ENCODE measurements around the gene ERFE. TPM values are rescaled to one million over a fixed set of nuclear protein-coding genes. Genes with fewer than 3 reads are reported as not detected.
A peak's percentile ranks its signal among the peaks of the same experiment; 100 is the strongest.

ERFE gene
- total and polyA plus RNA-seq, 2 donors (not counting 1 experiment from before 2014, with no cell fraction given), result 0.17 TPM; not detected in 1

- Mint-ChIP-seq H3K4me1 (no peaks in the 10 kb centered on the region), H3K27ac (no peak overlapping the region), H3K27me3 (no peaks in the 10 kb centered on the region), H3K9me3 (ENCODE audit: insufficient read depth) (no peaks in the 10 kb centered on the region), H3K4me3 (no peak overlapping the region)
- H3K4me1 ChIP-seq (ENCODE audit: control insufficient read depth in 2 of 2, insufficient read depth in 2 of 2, low read length in 2 of 2), result peaks cover 0 to 5% of the 10 kb centered on the region in 2 donors
- H3K9ac ChIP-seq (ENCODE audit: low read length), result no peak overlapping the region
- intact Hi-C loops (cut with micrococcal nuclease), result no loop called here
- TF ChIP-seq EZH2 (IDR thresholded peaks at IDR 0.05; ENCODE audit: borderline replicate concordance, insufficient read depth, low read depth, low read length, poor library complexity, severe bottlenecking), result no peak
- TF ChIP-seq CTCF (IDR thresholded peaks at IDR 0.05), result no peak
- H3K79me2 ChIP-seq (ENCODE audit: control insufficient read depth, insufficient read depth, low read length), result no peaks in the 10 kb centered on the region
- no peak overlapping the region for H3K4me2 ChIP-seq (replicated peaks; ENCODE audit: low read depth, low read length, poor library complexity, severe bottlenecking)
- no peaks in the 10 kb centered on the region for H3K27me3 ChIP-seq (replicated peaks in 1 of 4; ENCODE audit: control extremely low read depth in 1 of 4, control insufficient read depth in 3 of 4, insufficient read depth in 4 of 4, low read length in 3 of 4)
- peaks cover 0 to 5% (median 0%) of the 10 kb centered on the region in 3 donors for H3K9me3 ChIP-seq (ENCODE audit: control extremely low read depth in 1 of 3, control insufficient read depth in 2 of 3, insufficient read depth in 1 of 3, low read length in 2 of 3)
- WGBS (ENCODE audit: insufficient coverage), result 68% methylated on average over 34 of the region's 36 CpGs
- ChIA-PET POLR2A (no interaction called here), CTCF (interaction anchor here (0.6 kb wide), 1 partner anchor 18 kb away, joined by 3 read pairs; no protein-coding TSS in a partner anchor)
- no peak overlapping the region for H3K27ac ChIP-seq (ENCODE audit: low read length in 2 of 2)
- H3K4me3 ChIP-seq (ENCODE audit: control extremely low read depth in 1 of 5, extremely low read depth in 1 of 5, insufficient read depth in 1 of 5, low read depth in 2 of 5, low read length in 4 of 5), result no peak overlapping the region
- DNase-seq (no peak), ATAC-seq (ENCODE audit: low read depth) (peak; percentile 67)
- peak overlapping the region; percentile 56 for H2AFZ ChIP-seq (ENCODE audit: insufficient read depth, low read depth, low read length, poor library complexity, severe bottlenecking)
- H4K20me1 ChIP-seq (ENCODE audit: control insufficient read depth, insufficient read depth, low read length, poor library complexity, severe bottlenecking), result no peaks in the 10 kb centered on the region
- H3K36me3 ChIP-seq (replicated peaks in 1 of 2; ENCODE audit: control extremely low read depth in 1 of 2, control insufficient read depth in 1 of 2, extremely low read depth in 1 of 2, insufficient read depth in 2 of 2, low read length in 1 of 2), result no peaks in the 10 kb centered on the region
These were observed 31.4 kb upstream of the ERFE start for GRCh38 chr2:238127165-238128060.

GRCh38 chr2:238128061-238128440, 30.7 kb upstream of the ERFE start:
- Histone ChIP-seq H3K9ac (ENCODE audit: low read length) (no peak overlapping the region), H3K4me2 (replicated peaks; ENCODE audit: low read depth, low read length, poor library complexity, severe bottlenecking) (no peak overlapping the region), H3K36me3 (replicated peaks in 1 of 2; ENCODE audit: control extremely low read depth in 1 of 2, control insufficient read depth in 1 of 2, extremely low read depth in 1 of 2, insufficient read depth in 2 of 2, low read length in 1 of 2) (no peaks in the 10 kb centered on the region), H3K27me3 (replicated peaks in 1 of 4; ENCODE audit: control extremely low read depth in 1 of 4, control insufficient read depth in 3 of 4, insufficient read depth in 4 of 4, low read length in 3 of 4) (no peaks in the 10 kb centered on the region), H3K79me2 (ENCODE audit: control insufficient read depth, insufficient read depth, low read length) (no peaks in the 10 kb centered on the region), H3K4me3 (ENCODE audit: control extremely low read depth in 1 of 5, extremely low read depth in 1 of 5, insufficient read depth in 1 of 5, low read depth in 2 of 5, low read length in 4 of 5) (no peak overlapping the region), H2AFZ (ENCODE audit: insufficient read depth, low read depth, low read length, poor library complexity, severe bottlenecking) (no peak overlapping the region), H3K4me1 (ENCODE audit: control insufficient read depth in 2 of 2, insufficient read depth in 2 of 2, low read length in 2 of 2) (peaks cover 0 to 5% of the 10 kb centered on the region in 2 donors), H3K9me3 (ENCODE audit: control extremely low read depth in 1 of 3, control insufficient read depth in 2 of 3, insufficient read depth in 1 of 3, low read length in 2 of 3) (peaks cover 0 to 5% (median 0%) of the 10 kb centered on the region in 3 donors), H4K20me1 (ENCODE audit: control insufficient read depth, insufficient read depth, low read length, poor library complexity, severe bottlenecking) (no peaks in the 10 kb centered on the region), H3K27ac (ENCODE audit: low read length in 2 of 2) (no peak overlapping the region)
- no peaks in the 10 kb centered on the region for H3K27me3 Mint-ChIP-seq
- no peaks in the 10 kb centered on the region for H3K9me3 Mint-ChIP-seq (ENCODE audit: insufficient read depth)
- no peak overlapping the region for H3K27ac Mint-ChIP-seq
- ATAC-seq (ENCODE audit: low read depth), result no peak
- H3K4me3 Mint-ChIP-seq, result no peak overlapping the region
- CTCF ChIA-PET, result no interaction called here
- intact Hi-C loops (cut with micrococcal nuclease), result no loop called here
- POLR2A ChIA-PET, result no interaction called here
- no peaks in the 10 kb centered on the region for H3K4me1 Mint-ChIP-seq
- 92% methylated on average over 18 of the region's 22 CpGs for WGBS (ENCODE audit: insufficient coverage)
- DNase-seq, result no peak
- TF ChIP-seq CTCF (IDR thresholded peaks at IDR 0.05) (no peak), EZH2 (IDR thresholded peaks at IDR 0.05; ENCODE audit: borderline replicate concordance, insufficient read depth, low read depth, low read length, poor library complexity, severe bottlenecking) (no peak)

Data from B cell (primary cell).